ENCODE results near the gene PPP1R8. TPM values are rescaled to one million over a fixed set of nuclear protein-coding genes. Genes with fewer than 3 reads are reported as not detected.

Gene PPP1R8
- total RNA-seq = 46.1 and 50.6 TPM in 2 replicates

GRCh38 chr1:27830621-27831440, at the start of gene PPP1R8:
Gene PPP1R8, plus strand, starts transcription at chr1:27830782. Its CDS starts 54 bp downstream, at chr1:27830836.

GRCh38 chr1:27872059-27872801, 41.6 kb downstream of the PPP1R8 start, which contains the start of gene THEMIS2:
Gene THEMIS2, plus strand, starts transcription at chr1:27872544. Its CDS starts 28 bp downstream, at chr1:27872572.

Other genes with a start within 250 kb of the PPP1R8 start
- gene AHDC1, start 226.6 kb upstream of the PPP1R8 start, total RNA-seq = 3.7 and 5.8 TPM in 2 replicates
- 0.22 and 0.26 TPM in 2 replicates for gene FGR, start 195.6 kb upstream of the PPP1R8 start, total RNA-seq
- gene IFI6, start 158.6 kb upstream of the PPP1R8 start, total RNA-seq = 15.5 and 20.7 TPM in 2 replicates
- gene FAM76A, start 104.8 kb upstream of the PPP1R8 start, total RNA-seq = 8.3 and 10.0 TPM in 2 replicates
- 55.7 and 58.2 TPM in 2 replicates for gene STX12, start 57.6 kb upstream of the PPP1R8 start, total RNA-seq
- gene THEMIS2, start 41.8 kb downstream of the PPP1R8 start, total RNA-seq = 34.7 and 39.4 TPM in 2 replicates
- gene RPA2, start 83.8 kb downstream of the PPP1R8 start, total RNA-seq = 32.0 and 42.5 TPM in 2 replicates
- 0.22 and 0.60 TPM in 2 replicates for gene SMPDL3B, start 104.2 kb downstream of the PPP1R8 start, total RNA-seq
- gene XKR8, start 129.2 kb downstream of the PPP1R8 start, total RNA-seq = 5.2 and 5.9 TPM in 2 replicates

Data from dermis lymphatic vessel endothelial cell (primary cell).